ENCODE results near the gene PHLPP2.

The PHLPP2 gene, protein sequence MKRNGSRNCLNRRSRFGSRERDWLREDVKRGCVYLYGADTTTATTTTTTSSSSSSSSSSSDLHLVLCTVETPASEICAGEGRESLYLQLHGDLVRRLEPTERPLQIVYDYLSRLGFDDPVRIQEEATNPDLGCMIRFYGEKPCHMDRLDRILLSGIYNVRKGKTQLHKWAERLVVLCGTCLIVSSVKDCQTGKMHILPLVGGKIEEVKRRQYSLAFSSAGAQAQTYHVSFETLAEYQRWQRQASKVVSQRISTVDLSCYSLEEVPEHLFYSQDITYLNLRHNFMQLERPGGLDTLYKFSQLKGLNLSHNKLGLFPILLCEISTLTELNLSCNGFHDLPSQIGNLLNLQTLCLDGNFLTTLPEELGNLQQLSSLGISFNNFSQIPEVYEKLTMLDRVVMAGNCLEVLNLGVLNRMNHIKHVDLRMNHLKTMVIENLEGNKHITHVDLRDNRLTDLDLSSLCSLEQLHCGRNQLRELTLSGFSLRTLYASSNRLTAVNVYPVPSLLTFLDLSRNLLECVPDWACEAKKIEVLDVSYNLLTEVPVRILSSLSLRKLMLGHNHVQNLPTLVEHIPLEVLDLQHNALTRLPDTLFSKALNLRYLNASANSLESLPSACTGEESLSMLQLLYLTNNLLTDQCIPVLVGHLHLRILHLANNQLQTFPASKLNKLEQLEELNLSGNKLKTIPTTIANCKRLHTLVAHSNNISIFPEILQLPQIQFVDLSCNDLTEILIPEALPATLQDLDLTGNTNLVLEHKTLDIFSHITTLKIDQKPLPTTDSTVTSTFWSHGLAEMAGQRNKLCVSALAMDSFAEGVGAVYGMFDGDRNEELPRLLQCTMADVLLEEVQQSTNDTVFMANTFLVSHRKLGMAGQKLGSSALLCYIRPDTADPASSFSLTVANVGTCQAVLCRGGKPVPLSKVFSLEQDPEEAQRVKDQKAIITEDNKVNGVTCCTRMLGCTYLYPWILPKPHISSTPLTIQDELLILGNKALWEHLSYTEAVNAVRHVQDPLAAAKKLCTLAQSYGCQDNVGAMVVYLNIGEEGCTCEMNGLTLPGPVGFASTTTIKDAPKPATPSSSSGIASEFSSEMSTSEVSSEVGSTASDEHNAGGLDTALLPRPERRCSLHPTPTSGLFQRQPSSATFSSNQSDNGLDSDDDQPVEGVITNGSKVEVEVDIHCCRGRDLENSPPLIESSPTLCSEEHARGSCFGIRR (N-terminal part only)

DNA sequence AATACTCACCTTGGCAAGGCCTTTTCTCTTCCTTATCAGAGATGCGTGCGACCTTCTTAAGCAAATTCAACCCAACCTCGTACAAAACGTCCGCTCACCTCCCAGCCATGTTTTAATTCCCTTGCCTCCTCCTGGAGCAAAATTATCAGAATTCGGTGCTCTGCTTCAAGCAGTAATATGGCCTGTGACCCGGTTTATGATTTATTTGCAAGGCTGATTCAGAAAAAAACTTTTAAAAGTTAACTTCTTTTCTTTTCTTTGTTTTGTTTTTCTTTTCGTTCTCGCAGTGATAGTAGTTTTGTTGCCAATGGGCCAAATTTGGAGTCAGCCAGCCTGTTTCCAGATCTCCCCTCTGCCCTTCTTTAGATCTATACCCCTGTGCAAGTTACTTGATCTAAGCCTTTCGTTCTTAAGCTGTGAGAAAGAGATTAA, at the start of gene PHLPP2:
PHLPP2 (minus strand) TSS at position 382 of the 432 bp plus-strand sequence. CDS start 9,906 bp downstream, outside the sequence.
- no peak for DNase-seq

DNA sequence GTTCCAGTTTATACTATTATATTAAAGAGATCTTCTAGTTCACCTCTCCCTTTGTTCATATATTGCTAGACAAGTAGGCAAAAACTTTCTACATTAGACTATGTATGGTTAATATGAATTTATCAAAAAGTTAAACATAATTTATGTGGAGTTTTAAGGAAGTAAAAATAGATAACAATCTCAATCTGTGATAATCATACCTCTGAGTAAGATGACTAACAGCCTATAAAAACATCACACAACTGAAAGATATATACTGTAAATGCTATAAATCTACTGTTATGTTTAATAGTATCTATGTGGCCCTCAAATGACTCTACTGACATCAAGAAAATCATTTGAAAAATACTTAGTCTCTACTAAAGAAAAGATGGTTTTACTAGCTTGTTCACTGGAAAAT, 47.1 kb upstream of the PHLPP2 start:
- no peak for DNase-seq

DNA sequence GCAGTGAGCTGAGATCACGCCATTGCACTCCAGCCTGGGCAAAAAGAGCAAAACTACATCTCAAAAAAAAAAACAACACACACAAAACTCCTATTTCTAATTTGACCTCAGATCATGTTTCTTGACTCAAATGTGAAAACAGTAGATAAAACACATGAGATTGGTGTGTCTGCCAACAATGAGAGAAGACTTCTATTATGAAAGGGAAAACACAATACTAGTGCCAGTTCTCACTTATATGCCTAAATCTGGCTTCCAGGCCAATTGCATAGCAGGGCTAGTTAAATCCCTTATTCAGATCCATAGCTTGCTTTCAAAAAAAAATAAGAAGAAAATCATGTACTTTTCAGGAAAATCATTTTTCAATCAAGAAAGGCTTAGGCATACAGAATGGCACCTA, 44.7 kb upstream of the PHLPP2 start:
- no peak for DNase-seq

DNA sequence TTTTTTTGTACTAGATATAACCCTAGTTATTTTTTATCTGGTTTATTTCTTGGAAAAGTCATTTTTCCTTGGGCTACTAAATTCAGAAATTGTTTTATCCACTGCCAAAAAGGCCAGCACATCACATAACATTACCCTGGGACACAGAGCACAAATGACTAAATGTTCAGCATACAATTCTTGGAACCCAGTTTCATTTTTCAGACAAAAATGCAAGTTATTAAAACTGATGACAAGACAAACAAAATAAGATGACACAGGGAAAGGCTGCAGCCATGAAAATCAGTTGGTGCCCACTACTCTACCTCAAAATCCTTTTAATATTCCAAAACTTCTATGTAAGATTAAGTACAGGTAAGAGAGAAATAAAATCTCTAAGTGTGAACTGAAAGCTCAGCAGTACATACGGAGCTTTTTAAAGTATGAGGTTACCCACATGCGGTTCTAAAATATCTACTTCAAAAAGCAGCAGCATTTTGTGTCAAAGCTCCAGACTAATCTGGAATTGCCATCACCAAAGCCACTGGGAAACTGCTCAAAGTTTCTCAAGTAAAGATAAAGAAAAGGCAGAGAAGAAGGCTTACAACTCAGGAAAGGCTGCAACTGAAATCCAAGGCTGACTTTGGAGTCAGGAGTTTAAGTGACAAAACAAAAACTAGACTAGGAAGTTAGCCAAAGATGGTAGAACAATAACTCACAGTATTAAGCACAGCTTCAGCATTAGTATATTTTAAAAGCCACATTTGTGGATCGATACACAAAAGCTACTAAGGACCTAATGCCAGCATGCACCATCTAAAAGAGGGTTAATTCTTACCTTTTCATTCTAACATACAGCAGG, 42.8 kb upstream of the PHLPP2 start:
- DNase-seq: no peak

DNA sequence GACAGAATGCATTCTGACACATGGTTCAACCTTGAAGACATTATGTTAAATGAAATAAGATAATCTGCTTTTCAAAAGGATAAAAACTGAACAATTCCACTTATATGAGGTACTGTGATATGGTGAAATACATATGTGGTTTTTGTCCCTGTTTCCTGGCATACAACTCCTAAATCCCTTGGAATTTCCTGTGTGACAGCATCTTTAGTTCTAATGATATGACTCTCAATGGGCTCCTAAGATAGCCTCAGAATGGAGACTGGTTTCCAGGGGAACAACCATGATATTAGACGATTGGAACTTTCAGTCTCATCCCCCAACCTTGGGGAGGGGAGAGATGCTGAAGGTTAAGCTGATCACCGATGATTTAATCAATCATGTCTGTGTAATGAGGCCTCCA, 37.7 kb upstream of the PHLPP2 start:
- DNase-seq: no peak

DNA sequence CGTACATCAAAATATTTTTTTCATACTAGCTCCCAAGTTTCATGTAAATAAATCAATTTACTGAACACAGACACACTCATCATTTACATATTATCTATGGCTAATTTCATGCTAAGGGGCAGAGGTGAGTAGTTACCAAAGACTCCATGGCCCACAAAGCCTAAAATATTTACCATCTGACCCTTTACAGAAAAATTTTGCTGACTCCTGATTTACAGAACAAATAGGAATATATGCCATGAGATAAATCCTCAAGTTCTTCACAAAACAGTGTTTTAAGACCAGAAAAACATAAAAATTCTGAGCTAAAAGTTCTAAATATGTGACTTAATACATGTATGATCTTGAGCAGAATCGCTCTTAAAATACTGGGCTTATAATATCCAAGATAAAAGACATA, 36.6 kb upstream of the PHLPP2 start:
- DNase-seq: no peak

DNA sequence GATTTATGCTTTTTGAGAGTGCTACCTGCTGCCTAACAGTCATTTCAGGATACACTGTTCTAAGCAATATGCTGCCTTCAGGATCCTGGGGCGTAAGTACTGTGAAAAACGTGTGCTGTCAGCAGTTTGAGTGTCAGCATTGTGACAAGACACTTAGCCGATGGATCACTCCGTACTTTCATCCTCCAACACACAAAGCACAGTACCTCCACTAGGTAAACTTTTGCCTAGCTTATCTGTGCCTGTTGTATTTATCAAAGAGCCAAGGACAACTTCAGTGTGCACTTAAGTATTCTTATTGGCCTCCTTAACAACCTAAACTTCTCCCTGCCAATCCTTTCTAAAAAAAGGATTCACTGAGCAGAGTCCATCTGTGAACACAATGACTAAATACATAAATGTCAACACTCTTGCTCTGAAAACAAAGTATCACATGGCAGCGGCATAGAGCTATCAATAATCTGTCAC, 33.8 kb upstream of the PHLPP2 start:
- DNase-seq: no peak

DNA sequence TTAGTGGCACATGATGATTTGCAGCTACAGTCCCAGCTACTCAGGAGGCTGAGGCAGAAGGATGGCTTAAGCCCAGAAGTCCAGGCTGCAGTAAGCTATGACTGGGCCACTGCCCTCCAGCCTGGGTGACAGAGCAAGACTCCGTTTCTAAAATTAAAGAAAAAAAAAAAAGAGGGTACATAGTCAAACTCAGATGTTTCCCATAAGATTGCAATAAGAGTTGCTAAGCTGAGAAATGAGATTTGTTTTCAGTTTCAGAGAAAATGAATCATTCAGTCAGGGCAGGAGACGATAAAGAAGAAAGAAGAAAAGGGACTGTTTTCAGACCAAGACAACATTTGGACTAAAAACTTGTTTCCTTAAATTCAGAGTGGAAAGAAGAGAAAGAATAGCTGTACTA, 30.2 kb upstream of the PHLPP2 start:
- DNase-seq: no peak

DNA sequence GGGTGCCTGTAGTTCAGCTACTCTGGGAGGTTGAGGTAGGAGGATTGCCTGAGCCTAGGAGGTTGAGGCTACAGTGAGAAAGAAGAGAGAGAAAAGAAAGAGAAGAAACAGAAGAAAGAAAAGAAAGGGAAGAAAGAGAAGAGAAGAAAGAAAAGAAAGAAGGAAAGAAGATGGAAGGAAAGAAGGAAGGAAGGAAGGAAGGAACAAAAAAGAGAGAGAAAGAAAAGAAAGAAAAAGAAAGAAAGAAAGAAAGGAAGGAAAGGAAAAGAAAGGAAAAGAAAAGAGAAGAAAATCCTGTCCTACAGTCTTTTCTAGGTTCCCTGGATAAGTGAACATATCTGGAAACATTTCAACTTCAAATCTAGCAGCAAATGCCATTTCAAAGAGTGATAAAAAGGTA, 29.6 kb upstream of the PHLPP2 start:
- DNase-seq: no peak

DNA sequence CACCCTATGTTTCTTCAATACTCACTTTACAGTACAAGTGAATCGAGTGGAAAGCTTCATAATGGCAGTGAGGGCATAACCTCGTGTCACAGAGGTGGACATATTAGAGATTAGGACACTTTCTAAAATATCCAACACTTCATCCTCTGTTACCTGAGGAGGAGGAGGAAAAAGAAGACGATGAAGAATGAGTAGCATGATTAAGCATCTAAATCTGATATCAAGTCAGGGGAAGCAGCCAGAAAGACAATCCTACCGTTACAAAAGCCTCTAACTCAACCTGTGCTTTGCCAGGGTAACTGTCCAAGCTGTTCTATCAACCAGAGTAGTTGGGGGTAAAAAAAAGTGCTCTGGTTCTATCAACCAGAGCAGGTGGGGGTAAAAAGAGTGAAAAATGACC, 23.7 kb upstream of the PHLPP2 start:
- DNase-seq: no peak

DNA sequence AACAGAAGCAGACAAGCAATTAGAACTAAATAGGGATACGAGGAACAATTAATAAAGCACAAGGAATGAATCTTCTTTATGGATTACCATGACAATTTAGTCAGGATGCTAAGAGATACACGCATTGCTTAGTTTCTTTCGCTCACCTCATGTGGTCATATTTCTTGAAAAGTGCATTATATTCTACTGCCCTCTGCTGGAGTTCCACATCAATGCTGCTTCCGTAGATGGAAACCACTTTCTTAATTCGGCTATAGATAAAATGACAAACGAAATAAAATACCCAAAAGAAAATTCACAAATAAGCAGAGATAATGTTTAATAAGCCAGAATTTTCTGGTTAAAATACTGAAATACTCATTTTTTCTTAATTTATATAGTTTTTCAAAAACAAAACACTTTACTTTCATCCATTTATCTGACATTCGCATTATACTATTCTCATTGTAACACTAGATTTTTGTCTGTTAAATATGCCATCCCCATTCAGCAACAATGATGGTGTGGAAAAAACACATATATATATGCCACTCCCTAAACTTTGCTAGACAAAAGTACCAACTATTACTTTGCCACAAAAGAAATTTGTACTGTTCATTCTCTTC, 22.0 kb upstream of the PHLPP2 start:
- no peak for DNase-seq

DNA sequence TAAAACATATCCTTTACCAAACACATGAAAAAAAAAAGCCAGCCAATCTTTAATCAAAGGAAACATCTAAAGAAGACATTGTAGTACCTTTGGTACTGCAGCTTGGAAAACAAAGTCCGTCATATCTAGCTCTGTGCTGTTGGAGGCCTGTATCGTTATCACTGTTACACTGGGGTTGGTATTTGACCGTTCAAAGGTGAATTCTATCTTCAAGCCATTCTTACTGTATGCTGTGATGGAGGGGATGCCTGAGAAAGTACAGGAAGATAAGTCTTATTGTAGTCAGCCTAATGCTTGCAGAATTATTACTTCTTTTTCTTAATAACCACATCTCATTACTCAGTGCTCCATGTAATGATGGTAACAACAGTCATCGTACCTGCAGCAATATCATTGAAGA, 14.4 kb upstream of the PHLPP2 start:
- DNase-seq: no peak

DNA sequence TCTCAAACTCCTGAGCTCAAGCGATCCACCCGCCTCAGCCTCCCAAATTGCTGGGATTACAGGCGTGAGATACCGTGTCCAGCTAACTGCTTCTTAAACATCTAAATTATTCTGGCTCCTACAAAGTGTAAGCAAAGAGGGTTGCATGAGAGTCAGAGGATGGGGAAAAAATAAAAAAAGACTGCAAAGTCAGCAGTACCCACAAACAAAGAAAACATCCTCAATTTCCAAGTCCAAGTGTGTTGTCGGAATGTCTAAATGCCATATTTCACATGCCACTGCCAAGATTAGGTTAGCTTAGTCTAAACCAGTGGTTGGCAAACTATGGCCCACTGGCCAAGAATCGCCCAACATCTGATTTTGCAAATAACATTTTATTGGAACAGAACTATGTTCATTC, 13.0 kb upstream of the PHLPP2 start:
- DNase-seq: no peak

DNA sequence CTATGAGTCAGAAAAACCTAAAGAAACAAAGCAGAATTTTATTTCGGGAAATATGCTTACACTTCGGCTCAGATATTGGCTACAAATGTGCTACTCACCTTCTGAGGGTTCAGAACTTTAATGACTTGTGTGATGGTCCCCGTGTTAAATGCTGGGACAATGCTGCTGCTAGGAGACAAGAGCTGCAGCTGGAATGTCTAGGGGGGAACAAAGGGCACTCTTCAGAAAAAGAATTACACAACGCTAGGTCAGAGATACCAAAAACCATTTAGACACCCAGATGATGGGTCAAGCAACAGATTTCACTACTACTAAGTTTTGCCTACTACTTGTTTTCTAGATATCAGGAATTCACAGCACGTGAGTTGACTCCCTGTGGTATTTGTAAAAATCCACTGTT, 10.0 kb upstream of the PHLPP2 start:
- no peak for DNase-seq

DNA sequence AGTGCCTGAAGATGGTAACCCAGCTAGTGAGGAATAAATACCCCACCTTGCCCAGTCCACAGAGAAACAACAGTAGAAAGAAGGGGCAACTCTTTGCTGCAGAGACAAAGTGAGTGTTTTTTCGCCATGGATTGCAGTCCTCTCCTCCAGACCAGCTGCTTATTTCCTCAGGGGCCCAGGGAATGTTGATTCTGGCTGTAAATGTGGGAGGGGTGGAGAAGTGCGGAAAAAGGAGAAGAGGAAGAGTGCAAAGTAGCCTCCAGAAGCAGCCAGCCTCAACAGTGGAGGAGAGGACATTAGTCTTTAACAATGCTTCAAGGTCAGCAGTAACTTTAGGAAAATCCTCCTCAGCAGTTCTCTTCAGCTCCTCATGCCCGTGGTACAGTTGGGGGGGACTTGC, 8.1 kb upstream of the PHLPP2 start:
- DNase-seq: no peak

DNA sequence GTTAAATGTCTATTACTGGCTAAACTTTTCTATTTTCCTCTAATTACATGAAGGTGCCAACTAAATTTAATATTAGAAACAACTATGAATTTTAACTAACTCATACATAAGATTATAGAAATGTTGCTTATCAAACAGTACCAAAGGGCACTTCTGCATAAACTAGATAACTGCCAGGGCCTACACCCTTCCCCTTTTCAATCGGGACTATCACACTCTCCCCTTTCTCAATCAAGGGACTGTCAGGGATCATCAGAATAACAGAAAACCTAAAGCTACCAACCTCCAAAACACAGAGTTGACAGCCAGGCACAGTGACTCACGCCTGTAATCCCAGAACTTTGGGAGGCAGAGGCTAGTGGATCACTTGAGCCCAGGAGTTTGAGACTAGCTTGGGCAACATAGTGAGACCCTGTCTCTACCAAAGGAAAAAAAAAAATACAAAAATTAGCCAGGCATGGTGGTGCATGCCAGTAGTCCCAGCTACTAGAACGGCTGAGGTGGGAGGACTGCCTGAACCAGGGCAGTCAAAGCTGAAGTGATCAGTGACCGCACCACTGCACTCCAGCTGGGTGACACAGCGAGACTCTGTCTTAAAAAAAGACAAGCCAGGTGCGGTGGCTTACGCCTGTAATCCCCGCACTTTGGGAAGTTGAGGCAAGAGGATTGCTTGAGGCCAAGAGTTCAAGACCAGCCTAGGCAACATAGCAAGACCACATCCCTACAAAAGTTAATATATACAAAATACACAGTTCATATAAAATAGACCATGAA, 3.2 kb upstream of the PHLPP2 start:
- DNase-seq: no peak

DNA sequence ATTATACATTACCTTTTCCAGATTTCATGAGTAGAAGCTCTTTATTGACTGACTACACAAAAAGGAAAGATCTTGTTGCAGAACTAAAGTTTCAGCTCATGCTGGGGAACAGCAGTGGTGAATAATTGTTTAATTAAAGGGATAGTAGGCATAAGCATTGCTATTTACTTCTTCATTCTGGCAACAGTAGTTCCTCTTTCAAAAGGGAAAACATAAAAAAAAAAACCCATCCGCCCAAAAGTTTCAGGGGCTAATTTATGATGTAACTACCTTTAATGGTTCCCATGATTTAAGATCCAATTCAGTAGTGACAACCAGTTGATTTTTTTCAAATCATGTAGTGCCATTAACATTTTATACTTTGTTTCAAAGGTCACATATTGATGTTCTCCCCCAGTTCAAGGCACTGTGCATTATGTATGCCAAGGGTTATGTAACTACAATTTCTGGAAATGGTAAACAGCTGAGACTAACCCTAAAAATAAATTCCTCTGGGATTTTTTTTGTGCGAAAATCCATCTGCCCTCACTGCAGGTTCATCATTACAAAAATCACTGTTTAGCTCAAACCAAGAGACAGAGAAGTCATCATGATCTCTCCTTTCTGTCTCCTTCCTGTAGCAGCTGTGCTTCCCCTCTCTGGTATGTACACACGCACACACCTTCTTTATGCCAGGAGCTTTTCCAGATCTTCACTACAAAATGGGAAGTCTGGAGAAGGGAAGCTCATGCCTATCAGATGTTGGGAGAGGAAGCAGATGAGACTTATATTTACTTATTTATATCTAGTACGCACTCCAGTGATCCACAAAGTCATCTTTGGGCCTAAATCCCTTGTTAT, 2.2 kb upstream of the PHLPP2 start:
- DNase-seq: no peak

DNA sequence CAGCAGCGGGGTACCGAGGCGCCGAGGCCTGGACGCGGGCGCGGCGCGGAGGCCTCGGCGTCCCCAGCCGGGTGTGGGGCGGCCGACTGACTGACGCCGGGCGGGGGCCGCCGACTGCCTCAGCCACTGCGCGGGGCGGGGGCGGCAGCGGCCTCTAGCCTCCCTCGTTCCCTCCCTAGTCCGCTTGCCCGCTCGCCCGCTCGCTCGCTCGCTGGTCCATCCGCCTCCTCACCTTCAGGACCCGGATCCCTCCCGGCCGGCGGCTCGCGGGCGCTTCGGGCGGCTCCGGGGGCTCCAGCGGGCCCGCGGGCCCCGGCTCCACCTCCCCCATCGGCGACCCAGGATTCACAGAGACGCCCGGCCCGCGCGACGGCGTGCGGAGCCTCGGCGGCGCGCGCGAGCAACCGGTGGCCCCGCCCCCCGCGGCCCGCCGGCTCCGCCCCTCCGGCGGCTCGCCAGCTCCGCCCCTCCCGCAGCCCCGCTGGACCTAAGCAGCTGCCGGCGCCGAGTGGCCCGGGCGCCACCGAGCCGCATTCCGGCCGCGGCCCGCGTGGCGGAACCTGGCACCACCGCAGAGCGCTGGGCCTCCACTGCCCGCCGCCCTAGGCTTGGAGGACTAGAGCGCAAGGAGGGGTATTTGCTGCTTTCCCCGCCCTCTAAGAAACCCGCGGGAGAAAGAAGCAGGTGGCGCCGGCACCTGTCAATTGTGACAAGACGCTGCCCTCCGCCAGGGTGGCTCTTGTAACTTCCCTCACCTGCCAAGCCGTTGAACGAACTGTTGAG, 773 bp downstream of the PHLPP2 start:
- DNase-seq: peak; percentile 54

Data from KG1 (cell line).